Common myeloid progenitor, CD34-positive (primary cell): ENCODE data around the gene NOL3.

Experiments used
- CTCF ChIA-PET: fragments of 350-600 bp; sonication (Branson Sonifier 250); formaldehyde crosslinking; loops from one replicate; lab custom pipeline; 2021; ENCODE audit warnings: antibody characterized with exemption; lab: Charles Lee
- POLR2A ChIA-PET: fragments of 350-600 bp; sonication (Branson Sonifier 250); formaldehyde crosslinking; loops from one replicate; lab custom pipeline; 2021; ENCODE audit warnings: antibody characterized with exemption; lab: Charles Lee
- DNase-seq, 3 donors: peaks; one replicate each; pipeline versions ENCODE4 v3.0.0 to v3.0.0-alpha.2; 2013
- H3K27ac ChIP-seq, 2 experiments: 1 replicate in 1 of 2; 2 replicates in 1 of 2; pipeline ENCODE4 v1.7.0; 2013; ENCODE audit warnings: inconsistent platforms in 2 of 2, low read length in 2 of 2, mild to moderate bottlenecking in 2 of 2, low read depth in 1 of 2, moderate library complexity in 1 of 2; ENCODE audit not compliant: severe bottlenecking in 2 of 2, insufficient read depth in 1 of 2, poor library complexity in 1 of 2
- H3K27me3 ChIP-seq, 5 experiments: replicated peaks in 2 of 5; 1 replicate in 3 of 5; 2 replicates in 2 of 5; pipeline versions ENCODE4 v1.6.1 to v1.7.0; 2013; ENCODE audit warnings: low read length in 4 of 5, mild to moderate bottlenecking in 2 of 5, moderate library complexity in 2 of 5, inconsistent platforms in 1 of 5; ENCODE audit not compliant: insufficient read depth in 5 of 5, control insufficient read depth in 4 of 5
- H3K36me3 ChIP-seq, 4 experiments: 1 replicate in 2 of 4; 2 replicates in 2 of 4; pipeline versions ENCODE4 v1.6.1 to v1.7.0; 2013; ENCODE audit warnings: low read length in 3 of 4, control low read depth in 1 of 4, mild to moderate bottlenecking in 1 of 4; ENCODE audit not compliant: control insufficient read depth in 4 of 4, insufficient read depth in 4 of 4
- H3K4me1 ChIP-seq, 4 experiments: 1 replicate in 3 of 4; 2 replicates in 1 of 4; pipeline versions ENCODE4 v1.6.1 to v1.7.1; 2013; ENCODE audit warnings: low read length in 3 of 4, mild to moderate bottlenecking in 3 of 4, control low read depth in 1 of 4, inconsistent platforms in 1 of 4, moderate library complexity in 1 of 4; ENCODE audit not compliant: control insufficient read depth in 4 of 4, insufficient read depth in 4 of 4; ENCODE audit errors: control extremely low read depth in 1 of 4
- H3K4me3 ChIP-seq, 7 experiments: 1 replicate in 4 of 7; 2 replicates in 3 of 7; pipeline versions ENCODE4 v1.5.1 to v1.7.0; 2013; ENCODE audit warnings: mild to moderate bottlenecking in 7 of 7, low read length in 6 of 7, moderate library complexity in 6 of 7, inconsistent platforms in 2 of 7, low read depth in 2 of 7, control low read depth in 1 of 7; ENCODE audit not compliant: insufficient read depth in 4 of 7, control insufficient read depth in 1 of 7; ENCODE audit errors: extremely low read depth in 1 of 7
- H3K9me3 ChIP-seq, 5 experiments: 1 replicate in 4 of 5; 2 replicates in 1 of 5; pipeline versions ENCODE4 v1.6.1 to v1.7.1; 2013; ENCODE audit warnings: low read length in 4 of 5, mild to moderate bottlenecking in 2 of 5, inconsistent platforms in 1 of 5, low read depth in 1 of 5, moderate library complexity in 1 of 5; ENCODE audit not compliant: control insufficient read depth in 4 of 5, insufficient read depth in 2 of 5; ENCODE audit errors: control extremely low read depth in 1 of 5
- WGBS: methylation state at CpG from one replicate; pipeline ENCODE4 v1.1.5; 2013; ENCODE audit not compliant: insufficient coverage; 5-methylcytosine and 5-hydroxymethylcytosine counted together

NOL3 gene

DNA sequence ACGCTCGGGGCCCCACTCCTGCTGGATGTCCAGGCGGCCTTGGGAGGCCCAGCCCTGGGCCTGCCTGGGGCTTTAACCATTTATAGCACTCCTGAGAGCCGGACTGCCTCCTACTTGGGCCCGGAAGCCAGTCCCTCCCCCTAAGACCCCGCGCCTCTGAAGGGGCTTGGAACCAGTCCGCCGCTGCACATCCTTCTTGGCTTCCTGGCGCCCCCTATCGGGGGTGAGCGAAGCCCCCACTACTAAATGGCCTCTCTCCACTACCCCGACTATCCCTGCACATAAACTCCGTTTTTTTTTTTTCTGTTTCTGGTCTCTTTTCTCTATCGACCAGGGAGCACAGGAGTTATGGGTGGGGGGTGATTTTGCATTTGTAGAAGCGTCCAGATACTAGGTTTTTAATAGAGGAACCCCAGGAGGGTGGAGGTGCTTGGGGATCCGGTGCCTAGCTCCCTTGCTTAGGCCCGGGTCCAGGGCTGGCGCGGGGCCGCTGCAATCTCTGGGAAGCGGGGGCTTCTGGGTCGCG lies 633 bp upstream of the NOL3 start:
- peaks cover 4 to 93% (median 47%) of the 10 kb centered on the region in 5 experiments for H3K27me3 ChIP-seq
- no peaks in the 10 kb centered on the region for H3K36me3 ChIP-seq
- peak overlapping the region in 1 of 2 experiments; percentile 65 for H3K27ac ChIP-seq
- peak overlapping the region in 6 of 7 experiments; percentile 16 to 70 (median 40) for H3K4me3 ChIP-seq
- peaks cover 0 to 53% (median 38%) of the 10 kb centered on the region in 4 experiments for H3K4me1 ChIP-seq
- peak in 2 of 3 donors; percentile 63 to 64 for DNase-seq
- POLR2A ChIA-PET: interaction anchor here (0.6 kb wide), 1 partner anchor 323 kb away, joined by 4 read pairs; no protein-coding TSS in a partner anchor
- WGBS: 8% methylated on average over 14 of the region's 24 CpGs
- no peaks in the 10 kb centered on the region for H3K9me3 ChIP-seq
- CTCF ChIA-PET: interaction anchor here (1.0 to 3.6 kb wide), 12 partner anchors 8 to 222 kb away, joined by 3 to 15 read pairs (median 4); partner anchors contain the start of genes B3GNT9 and FBXL8

DNA sequence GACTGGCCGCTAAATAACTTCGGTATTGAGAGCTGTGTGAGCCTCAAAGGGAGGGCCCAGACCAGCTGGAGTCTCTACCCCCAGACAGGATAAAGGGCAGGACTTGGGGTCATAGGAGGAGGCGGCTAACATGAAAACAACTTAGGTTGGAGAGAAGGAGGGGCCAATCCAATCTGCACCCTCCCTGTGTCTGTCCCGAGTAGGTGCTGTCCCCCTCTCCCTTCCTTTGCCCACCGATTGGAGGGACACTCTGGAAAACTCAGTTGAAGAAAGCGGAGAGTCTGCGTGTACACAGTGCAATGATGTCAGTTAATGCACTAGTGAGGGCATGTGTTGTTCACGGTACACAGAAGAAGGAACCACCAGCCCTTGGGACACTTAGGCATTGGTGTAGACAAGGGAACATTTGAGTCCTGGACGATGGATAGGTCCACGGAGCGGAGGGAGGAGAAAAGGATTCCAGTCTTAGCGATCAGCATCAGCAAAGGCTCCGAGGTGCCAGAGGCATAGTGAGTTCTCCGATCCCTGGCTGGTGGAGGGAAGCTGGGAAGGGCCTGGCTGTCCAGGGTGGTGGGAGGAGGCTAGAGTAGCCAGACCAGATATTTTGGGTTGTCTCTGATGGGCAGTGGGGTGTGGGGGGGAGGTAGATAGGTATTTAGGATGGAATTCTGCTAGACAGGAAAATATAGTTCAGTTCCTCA lies 761 bp downstream of the NOL3 start:
- 64% methylated on average over 9 of the region's 14 CpGs for WGBS
- Histone ChIP-seq H3K27ac (peak overlapping the region in 1 of 2 experiments; percentile 9), H3K4me3 (peak overlapping the region in 4 of 7 experiments; percentile 8 to 66 (median 48)), H3K9me3 (no peaks in the 10 kb centered on the region), H3K27me3 (peaks cover 4 to 93% (median 48%) of the 10 kb centered on the region in 5 experiments), H3K36me3 (no peaks in the 10 kb centered on the region), H3K4me1 (peaks cover 0 to 44% (median 35%) of the 10 kb centered on the region in 4 experiments)
- DNase-seq: no peak
- ChIA-PET POLR2A (no interaction called here), CTCF (interaction anchor here (1.0 to 2.9 kb wide), 5 partner anchors 10 to 143 kb away, joined by 3 to 15 read pairs (median 3); partner anchors contain the start of gene FBXL8)

DNA sequence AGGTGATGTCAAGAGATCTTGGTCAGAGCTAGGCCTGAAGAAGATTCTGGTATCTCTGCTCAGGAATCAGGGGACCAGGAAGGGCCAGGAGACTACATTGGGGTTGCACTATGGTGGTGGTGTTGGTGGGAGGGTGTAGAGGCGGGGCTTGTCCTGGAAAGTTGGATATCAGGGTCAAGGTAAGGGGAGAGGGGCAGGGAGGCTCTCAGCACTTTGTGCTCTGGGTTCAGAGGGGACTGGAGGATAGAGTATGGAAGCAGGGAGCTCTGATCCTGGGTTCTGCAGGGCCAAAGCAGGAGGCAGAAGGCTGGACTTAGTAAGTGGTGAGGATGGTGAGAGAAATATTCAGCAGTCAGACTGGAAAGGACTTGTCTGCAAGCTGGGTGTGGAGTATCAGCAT lies 3.0 kb downstream of the NOL3 start:
- ChIA-PET POLR2A (no interaction called here), CTCF (interaction anchor here (0.7 to 3.7 kb wide), 11 partner anchors 10 to 230 kb away, joined by 3 to 21 read pairs (median 5); partner anchors contain the start of genes EXOC3L1, FBXL8 and TRADD)
- Histone ChIP-seq H3K4me3 (peak overlapping the region in 2 of 7 experiments; percentile 54 to 70), H3K4me1 (peaks cover 0 to 47% (median 40%) of the 10 kb centered on the region in 4 experiments), H3K27ac (no peak overlapping the region), H3K27me3 (peaks cover 4 to 93% (median 53%) of the 10 kb centered on the region in 5 experiments), H3K36me3 (peaks cover 0 to 2% (median 0%) of the 10 kb centered on the region in 4 experiments), H3K9me3 (no peaks in the 10 kb centered on the region)
- DNase-seq: no peak
- WGBS: 100% methylated on average over 1 of the region's 1 CpG

GRCh38 chr16:67173808-67174705 lies 3.7 kb downstream of the NOL3 start:
- ChIA-PET CTCF (interaction anchor here (0.7 to 4.6 kb wide), 15 partner anchors 9 to 231 kb away, joined by 3 to 34 read pairs (median 5); partner anchors contain the start of genes B3GNT9, EXOC3L1, FBXL8 and TRADD), POLR2A (no interaction called here)
- Histone ChIP-seq H3K9me3 (no peaks in the 10 kb centered on the region), H3K4me1 (peaks cover 0 to 49% (median 41%) of the 10 kb centered on the region in 4 experiments), H3K27me3 (peaks cover 4 to 86% (median 52%) of the 10 kb centered on the region in 5 experiments), H3K36me3 (peaks cover 0 to 2% (median 0%) of the 10 kb centered on the region in 4 experiments), H3K27ac (no peak overlapping the region), H3K4me3 (peak overlapping the region; percentile 2 to 70 (median 37))
- under 1% methylated on average over 53 of the region's 71 CpGs for WGBS
- DNase-seq: peak; percentile 80 to 91 (median 88)

GRCh38 chr16:67174706-67175231 lies 4.4 kb downstream of the NOL3 start:
- H3K27ac ChIP-seq: no peak overlapping the region
- H3K4me1 ChIP-seq: peaks cover 0 to 42% (median 35%) of the 10 kb centered on the region in 4 experiments
- WGBS: 31% methylated on average over 31 of the region's 31 CpGs
- peaks cover 0 to 2% (median 0%) of the 10 kb centered on the region in 4 experiments for H3K36me3 ChIP-seq
- no peaks in the 10 kb centered on the region for H3K9me3 ChIP-seq
- peak overlapping the region in 4 of 7 experiments; percentile 2 to 70 (median 60) for H3K4me3 ChIP-seq
- DNase-seq: no peak
- POLR2A ChIA-PET: no interaction called here
- CTCF ChIA-PET: interaction anchor here (0.7 to 4.6 kb wide), 10 partner anchors 8 to 231 kb away, joined by 3 to 34 read pairs (median 4); partner anchors contain the start of genes B3GNT9, E2F4 and EXOC3L1
- peaks cover 4 to 82% (median 47%) of the 10 kb centered on the region in 5 experiments for H3K27me3 ChIP-seq

DNA sequence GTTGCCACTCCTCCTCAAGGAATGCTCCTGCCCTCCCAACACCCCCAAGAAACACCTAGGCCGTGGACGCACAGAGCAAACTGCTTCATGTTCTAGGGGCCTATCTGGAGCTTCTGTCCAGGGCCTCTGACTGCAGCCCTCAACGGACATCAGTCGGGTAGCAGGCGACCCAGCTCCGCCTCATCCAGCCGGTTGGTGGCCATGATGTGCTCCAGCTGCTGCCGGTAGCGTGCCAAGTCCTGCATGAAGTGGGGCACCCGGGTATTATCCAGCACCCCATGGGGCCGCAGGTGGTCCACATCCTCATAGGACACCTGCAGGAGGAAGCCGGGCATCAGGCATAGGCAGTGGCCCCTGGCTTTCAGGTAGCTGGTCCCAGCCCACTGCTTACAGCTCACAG lies 6.3 kb downstream of the NOL3 start:
- CTCF ChIA-PET: interaction anchor here (0.8 to 4.6 kb wide), 12 partner anchors 8 to 220 kb away, joined by 3 to 34 read pairs (median 4); partner anchors contain the start of genes B3GNT9, E2F4, FBXL8 and TRADD
- peaks cover 0 to 28% (median 22%) of the 10 kb centered on the region in 4 experiments for H3K4me1 ChIP-seq
- H3K27me3 ChIP-seq: peaks cover 0 to 66% (median 38%) of the 10 kb centered on the region in 5 experiments
- H3K9me3 ChIP-seq: no peaks in the 10 kb centered on the region
- H3K27ac ChIP-seq: no peak overlapping the region
- no peak for DNase-seq
- POLR2A ChIA-PET: no interaction called here
- no peak overlapping the region for H3K4me3 ChIP-seq
- peaks cover 0 to 2% (median 0%) of the 10 kb centered on the region in 4 experiments for H3K36me3 ChIP-seq
- WGBS: 97% methylated on average over 12 of the region's 12 CpGs
